Mononuclear cell (primary cell): ENCODE results near the gene DNTT. TPM values are rescaled to one million over a fixed set of nuclear protein-coding genes. Genes with fewer than 3 reads are reported as not detected.

Experiments used
- H3K27me3 ChIP-seq: 2 replicates; pipeline ENCODE4 v1.6.0; 2011; ENCODE audit warnings: low read length, control low read depth; ENCODE audit not compliant: insufficient read depth
- H3K4me1 ChIP-seq: 2 replicates; pipeline ENCODE4 v1.5.1; 2011; ENCODE audit warnings: mild to moderate bottlenecking, low read length, control low read depth; ENCODE audit not compliant: insufficient read depth
- H3K4me3 ChIP-seq: 2 replicates; pipeline ENCODE4 v1.5.1; 2011; ENCODE audit warnings: mild to moderate bottlenecking, low read length, moderate library complexity
- H3K9me3 ChIP-seq: 2 replicates; pipeline ENCODE4 v1.5.1; 2011; ENCODE audit warnings: low read depth, mild to moderate bottlenecking, control low read depth, low read length
- total RNA-seq: library from RNA; depleted of rRNA; stranded (reverse); fragments of >200 nt; gene quantifications from one replicate; pipeline ENCODE4 v1.2.3, GENCODE V29; 2012

Gene DNTT
- total RNA-seq, 1 donor = 0.10 TPM

- no peaks in the 10 kb centered on the region for H3K27me3 ChIP-seq
- H3K4me3 ChIP-seq = no peak overlapping the region
- no peaks in the 10 kb centered on the region for H3K9me3 ChIP-seq
- H3K4me1 ChIP-seq = no peaks in the 10 kb centered on the region
Measured at GRCh38 chr10:96365571-96365970, 61.3 kb downstream of the DNTT start.

DNA sequence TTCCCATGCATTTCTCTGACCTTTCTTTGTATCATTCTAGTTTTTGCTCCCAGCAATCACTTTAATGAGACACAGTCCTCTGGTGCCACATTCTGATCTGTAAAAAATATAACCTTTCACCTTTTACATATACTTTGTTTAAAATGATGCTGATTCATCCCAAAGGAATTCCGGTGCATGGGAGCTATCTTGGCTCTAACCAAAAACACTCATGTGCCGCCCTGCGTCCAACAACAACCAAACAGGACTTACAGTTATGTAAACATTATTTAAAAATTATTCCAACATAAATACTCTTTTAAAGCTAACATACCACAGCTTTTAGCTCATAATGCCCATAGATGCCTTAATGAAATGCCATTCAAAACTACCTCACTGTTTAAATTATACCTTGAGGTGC, 62.3 kb downstream of the DNTT start:
- Histone ChIP-seq H3K4me1 (no peaks in the 10 kb centered on the region), H3K4me3 (no peak overlapping the region), H3K9me3 (no peaks in the 10 kb centered on the region), H3K27me3 (no peaks in the 10 kb centered on the region)

GRCh38 chr10:96367470-96367869, 63.2 kb downstream of the DNTT start:
- no peaks in the 10 kb centered on the region for H3K4me1 ChIP-seq
- no peak overlapping the region for H3K4me3 ChIP-seq
- no peaks in the 10 kb centered on the region for H3K27me3 ChIP-seq
- no peaks in the 10 kb centered on the region for H3K9me3 ChIP-seq

GRCh38 chr10:96368971-96369370, 64.7 kb downstream of the DNTT start:
- no peaks in the 10 kb centered on the region for H3K27me3 ChIP-seq
- no peaks in the 10 kb centered on the region for H3K9me3 ChIP-seq
- no peak overlapping the region for H3K4me3 ChIP-seq
- no peaks in the 10 kb centered on the region for H3K4me1 ChIP-seq

DNA sequence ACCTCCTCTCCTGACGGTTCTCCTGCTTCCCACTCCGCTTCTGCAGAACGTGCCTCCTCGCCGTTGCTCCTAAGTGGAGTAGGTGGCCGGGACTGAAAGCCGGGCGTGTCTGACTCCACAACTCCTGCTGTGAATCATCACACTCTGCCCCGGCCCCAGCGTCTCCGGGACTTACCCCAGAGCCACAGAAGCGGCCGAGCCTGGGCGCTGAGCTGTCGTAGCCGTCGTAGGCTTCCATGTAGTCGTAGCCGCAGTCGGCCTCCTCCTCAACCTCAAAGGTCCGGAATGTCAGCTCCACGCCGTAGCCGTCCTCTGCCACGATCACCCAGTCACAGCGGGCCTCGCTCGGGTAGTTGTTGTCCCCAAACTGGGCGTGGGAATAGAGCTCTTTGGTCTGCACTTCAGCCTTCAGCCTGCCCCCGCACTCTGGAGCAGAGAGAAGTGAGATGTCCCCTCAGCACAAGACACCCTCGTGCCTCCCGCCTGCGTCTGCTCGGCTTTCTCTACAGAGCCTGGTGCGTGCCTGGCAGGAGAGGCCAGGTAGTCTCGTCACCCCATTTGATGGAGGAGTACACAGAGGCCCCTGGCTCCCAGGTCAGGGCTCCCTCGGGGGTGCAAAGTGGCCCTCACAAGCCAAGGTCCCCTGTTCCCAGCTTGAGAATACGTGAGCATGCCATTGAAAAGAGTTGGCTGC, 65.8 kb downstream of the DNTT start:
- H3K27me3 ChIP-seq = no peaks in the 10 kb centered on the region
- H3K9me3 ChIP-seq = no peaks in the 10 kb centered on the region
- H3K4me3 ChIP-seq = no peak overlapping the region
- peaks cover 6% of the 10 kb centered on the region for H3K4me1 ChIP-seq

DNA sequence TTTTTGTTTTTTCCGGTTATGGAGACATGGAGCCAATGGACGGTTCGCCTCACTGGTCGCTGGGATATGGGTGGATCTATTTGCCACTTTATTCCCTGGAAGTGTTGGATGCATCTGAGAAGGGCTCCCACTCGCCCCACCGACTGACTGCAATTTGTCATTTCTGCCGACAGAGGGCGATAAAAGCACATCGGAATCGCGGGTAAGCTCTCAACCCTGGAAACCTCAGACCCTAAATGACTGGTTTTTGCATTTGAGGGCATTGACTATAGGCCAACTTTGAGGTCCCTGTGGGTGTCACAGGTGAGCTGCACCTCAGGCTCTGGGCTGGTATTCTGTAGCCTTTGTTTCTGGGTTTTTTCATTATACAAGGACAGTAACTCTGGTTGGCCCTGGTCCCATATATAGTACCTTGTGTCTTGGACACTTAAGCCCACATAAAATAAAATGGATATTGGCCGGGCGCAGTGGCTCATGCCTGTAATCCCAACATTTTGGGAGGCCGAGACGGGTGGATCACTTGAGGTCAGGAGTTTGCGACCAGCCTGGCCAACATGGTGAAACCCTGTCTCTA, 66.4 kb downstream of the DNTT start:
- Histone ChIP-seq H3K27me3 (no peaks in the 10 kb centered on the region), H3K4me1 (peaks cover 7% of the 10 kb centered on the region), H3K9me3 (no peaks in the 10 kb centered on the region), H3K4me3 (no peak overlapping the region)

DNA sequence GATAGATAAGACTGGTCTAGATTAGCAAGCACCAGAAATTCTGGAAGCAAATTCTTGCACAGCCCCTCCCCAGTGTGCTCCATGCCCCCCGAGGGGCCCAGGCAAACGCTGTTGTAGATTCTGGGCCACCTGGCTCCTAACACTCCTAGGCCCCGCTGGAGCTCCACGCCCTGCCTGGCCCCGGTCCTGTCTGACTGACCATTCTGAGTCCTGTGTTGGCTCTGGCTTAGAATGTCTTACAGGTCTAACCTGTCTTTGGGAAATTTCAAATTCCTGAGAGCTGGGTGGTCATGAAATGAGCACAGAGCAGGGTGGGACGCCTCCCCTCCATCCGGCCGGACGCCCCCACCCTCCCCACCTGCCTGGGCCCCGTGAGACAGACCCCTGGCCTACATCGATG, 67.1 kb downstream of the DNTT start:
- Histone ChIP-seq H3K4me1 (peaks cover 7% of the 10 kb centered on the region), H3K9me3 (no peaks in the 10 kb centered on the region), H3K4me3 (no peak overlapping the region), H3K27me3 (no peaks in the 10 kb centered on the region)

- Histone ChIP-seq H3K27me3 (no peaks in the 10 kb centered on the region), H3K4me1 (peaks cover 7% of the 10 kb centered on the region), H3K9me3 (no peaks in the 10 kb centered on the region), H3K4me3 (no peak overlapping the region)
Measured at GRCh38 chr10:96374004-96374403, 69.8 kb downstream of the DNTT start.

- Histone ChIP-seq H3K9me3 (no peaks in the 10 kb centered on the region), H3K4me3 (no peak overlapping the region), H3K27me3 (no peaks in the 10 kb centered on the region), H3K4me1 (peaks cover 7% of the 10 kb centered on the region)
Measured at GRCh38 chr10:96374639-96374984, 70.4 kb downstream of the DNTT start.

- H3K9me3 ChIP-seq = no peaks in the 10 kb centered on the region
- peak overlapping the region; percentile 28 for H3K4me3 ChIP-seq
- no peaks in the 10 kb centered on the region for H3K27me3 ChIP-seq
- peaks cover 13% of the 10 kb centered on the region for H3K4me1 ChIP-seq
Measured at GRCh38 chr10:96374985-96375830, 71.0 kb downstream of the DNTT start.

GRCh38 chr10:96376483-96376882, 72.2 kb downstream of the DNTT start:
- H3K27me3 ChIP-seq = no peaks in the 10 kb centered on the region
- H3K9me3 ChIP-seq = no peaks in the 10 kb centered on the region
- no peak overlapping the region for H3K4me3 ChIP-seq
- peaks cover 23% of the 10 kb centered on the region for H3K4me1 ChIP-seq

DNA sequence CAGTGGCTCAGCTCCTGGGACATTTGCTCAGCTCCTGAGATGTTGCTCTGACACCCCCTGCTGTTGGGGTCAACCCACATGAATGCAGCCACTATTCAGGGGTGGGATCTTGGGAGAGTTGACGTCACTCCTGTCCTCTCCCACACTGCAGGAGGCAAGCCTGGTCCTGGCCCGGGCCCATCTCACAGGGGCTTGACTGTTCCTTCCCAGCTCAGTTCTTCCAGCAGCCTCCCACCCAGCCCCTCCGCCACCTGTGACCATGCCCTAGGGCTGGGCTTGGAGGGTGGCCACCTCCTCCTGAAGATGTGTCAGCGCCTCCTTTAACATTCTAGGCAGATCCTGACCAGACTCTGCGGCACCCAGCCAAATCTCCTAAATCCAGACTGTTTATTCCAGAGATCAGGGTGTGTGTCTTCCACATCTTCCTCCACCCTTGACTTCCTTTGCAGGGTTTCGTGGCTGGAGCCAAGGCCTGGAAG, 73.6 kb downstream of the DNTT start:
- Histone ChIP-seq H3K27me3 (no peaks in the 10 kb centered on the region), H3K4me1 (peaks cover 29% of the 10 kb centered on the region), H3K9me3 (no peaks in the 10 kb centered on the region), H3K4me3 (no peak overlapping the region)

DNA sequence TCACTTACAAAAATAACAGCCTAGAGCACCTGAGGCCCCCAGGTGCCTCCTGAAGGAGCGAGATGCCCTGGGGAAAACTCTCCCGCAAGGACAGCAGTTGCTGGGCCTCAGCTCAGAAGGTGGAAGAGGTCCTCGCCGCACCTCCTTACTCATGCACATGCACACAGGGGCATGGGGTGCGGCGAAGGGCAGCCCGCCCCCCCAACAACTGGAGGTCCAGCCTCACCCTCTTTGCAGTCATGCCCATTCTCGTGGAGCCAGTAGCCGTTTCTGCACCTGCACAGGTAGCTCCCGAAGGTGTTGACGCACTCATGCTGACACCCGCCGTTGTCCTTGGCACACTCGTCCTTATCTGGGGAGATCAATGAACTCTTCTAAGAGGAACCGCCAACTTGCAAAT, 74.5 kb downstream of the DNTT start:
- Histone ChIP-seq H3K27me3 (no peaks in the 10 kb centered on the region), H3K4me3 (no peak overlapping the region), H3K4me1 (peaks cover 29% of the 10 kb centered on the region), H3K9me3 (no peaks in the 10 kb centered on the region)

- Histone ChIP-seq H3K4me1 (peaks cover 27% of the 10 kb centered on the region), H3K4me3 (no peak overlapping the region), H3K27me3 (no peaks in the 10 kb centered on the region), H3K9me3 (no peaks in the 10 kb centered on the region)
Measured at GRCh38 chr10:96379758-96380157, 75.5 kb downstream of the DNTT start.

DNA sequence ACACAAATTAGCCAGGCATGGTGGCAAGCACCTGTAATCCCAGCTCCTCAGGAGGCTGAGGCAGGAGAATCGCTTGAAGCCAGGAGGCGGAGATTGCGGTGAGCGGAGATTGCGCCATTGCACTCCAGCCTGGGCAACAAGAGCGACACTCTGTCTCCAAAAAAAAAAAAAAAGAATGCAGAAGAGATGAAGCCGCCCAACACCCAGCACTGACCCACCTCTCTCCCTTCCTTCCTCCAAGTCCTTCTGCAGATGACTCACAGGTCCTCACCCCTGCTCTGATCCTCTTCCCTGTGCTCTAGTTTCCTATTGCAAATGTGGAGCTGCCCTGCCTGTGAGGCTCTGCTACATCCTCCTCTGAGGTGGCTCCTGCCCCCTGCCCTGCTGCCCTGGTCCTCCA, 76.6 kb downstream of the DNTT start:
- Histone ChIP-seq H3K9me3 (no peaks in the 10 kb centered on the region), H3K4me1 (peaks cover 22% of the 10 kb centered on the region), H3K27me3 (no peaks in the 10 kb centered on the region), H3K4me3 (no peak overlapping the region)
